H9 (cell line): ENCODE results near the gene RBBP9. TPM values are rescaled to one million over a fixed set of nuclear protein-coding genes. Genes with fewer than 3 reads are reported as not detected.

Experiments used
- DNase-seq: peaks from one replicate; pipeline ENCODE4 v3.0.0-alpha.2; 2017
- H2AFZ ChIP-seq: one replicate; pipeline ENCODE4 v1.6.1; 2013; ENCODE audit warnings: mild to moderate bottlenecking, low read length, control low read depth, moderate library complexity
- H2AK5ac ChIP-seq: 2 replicates; pipeline ENCODE4 v1.6.1; 2013; ENCODE audit warnings: low read length, control low read depth, mixed read lengths; ENCODE audit not compliant: insufficient read length
- H2BK120ac ChIP-seq: one replicate; pipeline ENCODE4 v1.6.1; 2013; ENCODE audit warnings: low read depth, mild to moderate bottlenecking, low read length, control low read depth, inconsistent platforms; ENCODE audit not compliant: poor library complexity, severe bottlenecking
- H2BK12ac ChIP-seq: 2 replicates; pipeline ENCODE4 v1.6.1; 2013; ENCODE audit warnings: low read length, control low read depth, mixed read lengths, low read depth; ENCODE audit not compliant: insufficient read length
- H2BK15ac ChIP-seq: 2 replicates; pipeline ENCODE4 v1.6.1; 2013; ENCODE audit warnings: low read depth, low read length, control low read depth
- H2BK20ac ChIP-seq: one replicate; pipeline ENCODE4 v1.6.1; 2013; ENCODE audit warnings: low read depth, mild to moderate bottlenecking, low read length, control low read depth, inconsistent platforms; ENCODE audit not compliant: poor library complexity, severe bottlenecking
- H2BK5ac ChIP-seq: 2 replicates; pipeline ENCODE4 v1.6.1; 2013; ENCODE audit warnings: low read length, control low read depth, mixed read lengths; ENCODE audit not compliant: insufficient read length
- H3K14ac ChIP-seq: 2 replicates; pipeline ENCODE4 v1.6.1; 2013; ENCODE audit warnings: low read length, control low read depth; ENCODE audit not compliant: insufficient read depth
- H3K18ac ChIP-seq: 2 replicates; pipeline ENCODE4 v1.6.1; 2013; ENCODE audit warnings: low read depth, mild to moderate bottlenecking, mixed read lengths, low read length, control low read depth; ENCODE audit not compliant: insufficient read length
- H3K23ac ChIP-seq: 2 replicates; pipeline ENCODE4 v1.6.1; 2013; ENCODE audit warnings: low read length, control low read depth, mixed read lengths, low read depth; ENCODE audit not compliant: insufficient read length
- H3K23me2 ChIP-seq: 2 replicates; pipeline ENCODE4 v1.6.1; 2013; ENCODE audit warnings: low read depth, mild to moderate bottlenecking, mixed read lengths, low read length, control low read depth; ENCODE audit not compliant: insufficient read length, poor library complexity, severe bottlenecking
- H3K27ac ChIP-seq: 2 replicates; pipeline ENCODE4 v1.5.1; 2013; ENCODE audit warnings: low read length, control low read depth, mixed read lengths, low read depth; ENCODE audit not compliant: insufficient read length
- H3K27me3 ChIP-seq: 2 replicates; pipeline ENCODE4 v1.6.1; 2013; ENCODE audit warnings: low read length, control low read depth, inconsistent platforms; ENCODE audit not compliant: insufficient read depth
- H3K4ac ChIP-seq: 2 replicates; pipeline ENCODE4 v1.6.1; 2013; ENCODE audit warnings: low read depth, mild to moderate bottlenecking, control low read depth, inconsistent platforms, low read length, moderate library complexity
- H3K4me1 ChIP-seq: 2 replicates; pipeline ENCODE4 v1.6.1; 2013; ENCODE audit warnings: low read length, control low read depth, inconsistent platforms; ENCODE audit not compliant: insufficient read depth
- H3K4me2 ChIP-seq: 2 replicates; pipeline ENCODE4 v1.6.1; 2013; ENCODE audit warnings: low read length, control low read depth, mixed read lengths; ENCODE audit not compliant: insufficient read length, insufficient read depth
- H3K56ac ChIP-seq: 2 replicates; pipeline ENCODE4 v1.6.1; 2013; ENCODE audit warnings: low read depth, mild to moderate bottlenecking, mixed read lengths, low read length, control low read depth; ENCODE audit not compliant: insufficient read length
- H3K79me1 ChIP-seq: 2 replicates; pipeline ENCODE4 v1.6.1; 2013; ENCODE audit warnings: low read depth, mild to moderate bottlenecking, moderate library complexity, low read length, control low read depth, inconsistent platforms; ENCODE audit not compliant: insufficient read depth, poor library complexity, severe bottlenecking
- H3K79me2 ChIP-seq: 2 replicates; pipeline ENCODE4 v1.6.1; 2013; ENCODE audit warnings: low read length, control low read depth, inconsistent platforms; ENCODE audit not compliant: insufficient read depth
- H3K9ac ChIP-seq: 2 replicates; pipeline ENCODE4 v1.6.1; 2013; ENCODE audit warnings: low read length, control low read depth, mixed read lengths; ENCODE audit not compliant: insufficient read length; ENCODE audit errors: extremely low read depth
- H3K9me3 ChIP-seq: one replicate; pipeline ENCODE4 v1.6.1; 2013; ENCODE audit warnings: low read depth, low read length, inconsistent platforms; ENCODE audit not compliant: control insufficient read depth
- H3T11ph ChIP-seq: one replicate; pipeline ENCODE4 v1.6.1; 2013; ENCODE audit warnings: mild to moderate bottlenecking, low read length, control low read depth, inconsistent platforms
- H4K20me1 ChIP-seq: one replicate; pipeline ENCODE4 v1.6.1; 2013; ENCODE audit not compliant: control insufficient read depth, insufficient read length, insufficient read depth
- H4K5ac ChIP-seq: 2 replicates; pipeline ENCODE4 v1.6.1; 2013; ENCODE audit warnings: low read depth, mild to moderate bottlenecking, mixed read lengths, low read length, control low read depth; ENCODE audit not compliant: insufficient read length
- H4K8ac ChIP-seq: replicated peaks from 2 replicates; pipeline ENCODE4 v1.6.1; 2013; ENCODE audit warnings: low read length, control low read depth, mixed read lengths, low read depth; ENCODE audit not compliant: insufficient read length
- H4K91ac ChIP-seq: 2 replicates; pipeline ENCODE4 v1.6.1; 2013; ENCODE audit warnings: low read depth, mild to moderate bottlenecking, moderate library complexity, mixed read lengths, low read length, control low read depth; ENCODE audit not compliant: insufficient read length
- H3K27ac Mint-ChIP-seq, 3 experiments: 2 replicates in 2 of 3; 3 replicates in 1 of 3; pipeline ENCODE4 v1.8.0; 2020 to 2021; ENCODE audit warnings: mixed read lengths in 3 of 3, mild to moderate bottlenecking in 1 of 3, moderate library complexity in 1 of 3
- H3K27me3 Mint-ChIP-seq: 2 replicates; pipeline ENCODE4 v1.8.0; 2021; ENCODE audit warnings: low read depth, mild to moderate bottlenecking, moderate library complexity, mixed read lengths
- H3K36me3 Mint-ChIP-seq, 3 experiments: 2 replicates in 2 of 3; 3 replicates in 1 of 3; pipeline ENCODE4 v1.8.0; 2020 to 2021; ENCODE audit warnings: low read depth in 3 of 3, mixed read lengths in 3 of 3; ENCODE audit not compliant: insufficient read depth in 1 of 3
- H3K4me1 Mint-ChIP-seq, 2 experiments: 2 replicates each; pipeline ENCODE4 v1.8.0; 2020; ENCODE audit warnings: mixed read lengths in 2 of 2
- H3K4me3 Mint-ChIP-seq, 2 experiments: 2 replicates in 1 of 2; 3 replicates in 1 of 2; pipeline ENCODE4 v1.8.0; 2020 to 2021; ENCODE audit warnings: mild to moderate bottlenecking in 2 of 2, mixed read lengths in 2 of 2, moderate library complexity in 1 of 2
- H3K9me3 Mint-ChIP-seq, 2 experiments: 2 replicates in 1 of 2; 3 replicates in 1 of 2; pipeline ENCODE4 v1.8.0; 2020; ENCODE audit warnings: mild to moderate bottlenecking in 2 of 2, mixed read lengths in 2 of 2, moderate library complexity in 1 of 2
- WGBS: extraction: QIAGEN DNeasy Blood & Tissue Kit; methylation state at CpG from one replicate; pipeline ENCODE4 v1.1.7; 2013; ENCODE audit warnings: missing lambda C conversion rate, low lambda C conversion rate, mixed read lengths; ENCODE audit not compliant: insufficient read length; ENCODE audit errors: extremely low coverage; 5-methylcytosine and 5-hydroxymethylcytosine counted together
- total RNA-seq: library from RNA; stranded (reverse); gene quantifications from 2 replicates; pipeline ENCODE4 v1.2.1, GENCODE V29; 2021
- TF ChIP-seq, protein P1 (sequence below): fragments of 200-600 bp; sonication (generic); conservative IDR thresholded peaks from 3 replicates; pipeline ENCODE4 v1.8.0; 2021; ENCODE audit warnings: antibody characterized with exemption, mild to moderate bottlenecking

RBBP9 gene
- total RNA-seq, 1 experiment from 2014 or later: 12.0 TPM

DNA sequence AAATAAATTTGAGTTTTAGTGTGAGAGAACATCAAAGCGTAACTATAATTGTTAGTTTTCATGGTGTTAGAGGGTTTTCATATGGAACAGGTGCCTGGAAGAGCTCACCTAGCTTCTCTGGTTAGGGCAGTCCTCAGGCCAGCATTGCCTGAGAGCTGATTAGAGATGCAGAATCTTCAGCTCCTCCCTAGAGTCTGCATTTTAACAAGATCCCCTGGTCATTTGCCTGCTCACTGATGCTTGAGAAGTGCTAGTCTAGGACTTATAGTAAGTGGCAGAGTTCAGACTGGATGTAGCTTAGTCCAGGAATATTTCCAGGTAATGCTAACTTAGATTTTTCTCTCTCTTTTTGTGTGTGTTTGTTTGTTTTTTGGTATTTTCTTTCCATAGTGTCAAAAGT lies 48.5 kb upstream of the RBBP9 start:
- H3K27me3 Mint-ChIP-seq: no peaks in the 10 kb centered on the region
- H2BK12ac ChIP-seq: no peak overlapping the region
- H3K9ac ChIP-seq: no peak overlapping the region
- H3K18ac ChIP-seq: no peak overlapping the region
- H3K9me3 ChIP-seq: no peaks in the 10 kb centered on the region
- no CpG with 5 or more reads among the region's 1 CpG for WGBS
- no peak overlapping the region for H2AK5ac ChIP-seq
- TF ChIP-seq, protein P1, sequence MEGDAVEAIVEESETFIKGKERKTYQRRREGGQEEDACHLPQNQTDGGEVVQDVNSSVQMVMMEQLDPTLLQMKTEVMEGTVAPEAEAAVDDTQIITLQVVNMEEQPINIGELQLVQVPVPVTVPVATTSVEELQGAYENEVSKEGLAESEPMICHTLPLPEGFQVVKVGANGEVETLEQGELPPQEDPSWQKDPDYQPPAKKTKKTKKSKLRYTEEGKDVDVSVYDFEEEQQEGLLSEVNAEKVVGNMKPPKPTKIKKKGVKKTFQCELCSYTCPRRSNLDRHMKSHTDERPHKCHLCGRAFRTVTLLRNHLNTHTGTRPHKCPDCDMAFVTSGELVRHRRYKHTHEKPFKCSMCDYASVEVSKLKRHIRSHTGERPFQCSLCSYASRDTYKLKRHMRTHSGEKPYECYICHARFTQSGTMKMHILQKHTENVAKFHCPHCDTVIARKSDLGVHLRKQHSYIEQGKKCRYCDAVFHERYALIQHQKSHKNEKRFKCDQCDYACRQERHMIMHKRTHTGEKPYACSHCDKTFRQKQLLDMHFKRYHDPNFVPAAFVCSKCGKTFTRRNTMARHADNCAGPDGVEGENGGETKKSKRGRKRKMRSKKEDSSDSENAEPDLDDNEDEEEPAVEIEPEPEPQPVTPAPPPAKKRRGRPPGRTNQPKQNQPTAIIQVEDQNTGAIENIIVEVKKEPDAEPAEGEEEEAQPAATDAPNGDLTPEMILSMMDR: no peak
- no peaks in the 10 kb centered on the region for H3K23me2 ChIP-seq
- no peak overlapping the region for H3K4me2 ChIP-seq
- H4K8ac ChIP-seq: no peak overlapping the region
- no peaks in the 10 kb centered on the region for H3K9me3 Mint-ChIP-seq
- H2BK120ac ChIP-seq: no peak overlapping the region
- H3K4me3 Mint-ChIP-seq: no peak overlapping the region
- no peak overlapping the region for H3K23ac ChIP-seq
- no peak overlapping the region for H2AFZ ChIP-seq
- no peak overlapping the region for H3K56ac ChIP-seq
- H4K5ac ChIP-seq: no peak overlapping the region
- H3K27me3 ChIP-seq: no peaks in the 10 kb centered on the region
- no peaks in the 10 kb centered on the region for H3K79me1 ChIP-seq
- no peak overlapping the region for H3T11ph ChIP-seq
- H4K91ac ChIP-seq: no peak overlapping the region
- no peaks in the 10 kb centered on the region for H3K4me1 Mint-ChIP-seq
- H3K14ac ChIP-seq: no peak overlapping the region
- H2BK5ac ChIP-seq: no peak overlapping the region
- H3K27ac Mint-ChIP-seq: no peak overlapping the region
- H4K20me1 ChIP-seq: no peaks in the 10 kb centered on the region
- no peak for DNase-seq
- no peak overlapping the region for H2BK20ac ChIP-seq
- H3K4ac ChIP-seq: no peak overlapping the region
- no peaks in the 10 kb centered on the region for H3K4me1 ChIP-seq
- H2BK15ac ChIP-seq: no peak overlapping the region
- no peak overlapping the region for H3K27ac ChIP-seq
- no peaks in the 10 kb centered on the region for H3K79me2 ChIP-seq
- H3K36me3 Mint-ChIP-seq: peaks cover 15 to 65% (median 45%) of the 10 kb centered on the region in 3 experiments
